Astrocyte of the cerebellum (primary cell): ENCODE data around the gene MED15.
A peak's percentile ranks its signal among the peaks of the same experiment; 100 is the strongest.

Experiments used
- DNase-seq: peaks from one replicate; pipeline ENCODE4 v3.0.0-alpha.2; 2011; ENCODE audit warnings: low read depth
- H3K4me3 ChIP-seq: 2 replicates; pipeline ENCODE4 v1.5.1; 2011; ENCODE audit warnings: mild to moderate bottlenecking, low read depth, low read length, moderate library complexity
- in situ Hi-C: cut with HindIII; loops from 2 replicates; pipeline ENCODE4 v1.10.0; 2017; ENCODE audit warnings: low sequenced_read_pairs
- TF ChIP-seq, protein P1 (sequence below): IDR thresholded peaks from 2 replicates; pipeline ENCODE4 v1.5.1; 2012; ENCODE audit warnings: low read length, low read depth, moderate library complexity, mild to moderate bottlenecking; ENCODE audit errors: missing control alignments

The MED15 gene

DNA sequence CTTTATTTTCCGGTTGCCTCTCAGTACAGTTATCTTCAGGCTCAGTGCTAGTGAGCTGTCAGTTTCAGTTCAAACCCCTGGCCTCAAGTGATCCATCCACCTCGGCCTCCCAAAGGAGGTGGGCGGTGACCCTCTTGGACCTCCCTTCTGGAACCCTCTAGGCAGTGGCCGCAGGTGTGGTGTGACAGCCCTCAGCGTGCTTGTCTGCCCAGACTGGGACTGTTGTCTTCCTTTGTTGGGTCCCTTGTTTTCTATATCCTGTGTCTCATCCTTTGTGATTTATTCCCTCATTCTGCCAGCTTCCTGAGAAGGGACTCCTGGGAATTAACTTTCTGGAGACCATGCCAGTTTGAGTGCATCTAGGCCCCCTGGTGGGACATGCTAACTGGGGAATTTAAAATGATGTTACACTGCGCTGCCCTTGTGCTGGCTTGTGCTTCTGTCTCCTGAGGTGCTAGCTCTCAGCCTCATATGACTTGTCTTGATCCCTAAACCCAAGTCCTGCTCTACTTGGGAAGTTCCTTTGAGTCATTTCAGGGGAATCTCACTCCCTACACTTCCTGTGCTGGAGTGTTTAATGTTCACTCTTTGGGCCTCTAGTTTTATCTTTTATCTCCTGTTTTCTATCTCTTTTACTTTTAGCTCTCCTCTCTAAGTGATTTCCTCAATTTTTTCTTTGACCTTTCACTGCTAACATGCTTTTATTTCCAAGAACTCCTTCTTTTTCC is 19.4 kb downstream of the MED15 start:
- TF ChIP-seq, protein P1, sequence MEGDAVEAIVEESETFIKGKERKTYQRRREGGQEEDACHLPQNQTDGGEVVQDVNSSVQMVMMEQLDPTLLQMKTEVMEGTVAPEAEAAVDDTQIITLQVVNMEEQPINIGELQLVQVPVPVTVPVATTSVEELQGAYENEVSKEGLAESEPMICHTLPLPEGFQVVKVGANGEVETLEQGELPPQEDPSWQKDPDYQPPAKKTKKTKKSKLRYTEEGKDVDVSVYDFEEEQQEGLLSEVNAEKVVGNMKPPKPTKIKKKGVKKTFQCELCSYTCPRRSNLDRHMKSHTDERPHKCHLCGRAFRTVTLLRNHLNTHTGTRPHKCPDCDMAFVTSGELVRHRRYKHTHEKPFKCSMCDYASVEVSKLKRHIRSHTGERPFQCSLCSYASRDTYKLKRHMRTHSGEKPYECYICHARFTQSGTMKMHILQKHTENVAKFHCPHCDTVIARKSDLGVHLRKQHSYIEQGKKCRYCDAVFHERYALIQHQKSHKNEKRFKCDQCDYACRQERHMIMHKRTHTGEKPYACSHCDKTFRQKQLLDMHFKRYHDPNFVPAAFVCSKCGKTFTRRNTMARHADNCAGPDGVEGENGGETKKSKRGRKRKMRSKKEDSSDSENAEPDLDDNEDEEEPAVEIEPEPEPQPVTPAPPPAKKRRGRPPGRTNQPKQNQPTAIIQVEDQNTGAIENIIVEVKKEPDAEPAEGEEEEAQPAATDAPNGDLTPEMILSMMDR = peak; percentile 3
- in situ Hi-C loops = no loop called here
- no peak overlapping the region for H3K4me3 ChIP-seq
- DNase-seq = no peak

DNA sequence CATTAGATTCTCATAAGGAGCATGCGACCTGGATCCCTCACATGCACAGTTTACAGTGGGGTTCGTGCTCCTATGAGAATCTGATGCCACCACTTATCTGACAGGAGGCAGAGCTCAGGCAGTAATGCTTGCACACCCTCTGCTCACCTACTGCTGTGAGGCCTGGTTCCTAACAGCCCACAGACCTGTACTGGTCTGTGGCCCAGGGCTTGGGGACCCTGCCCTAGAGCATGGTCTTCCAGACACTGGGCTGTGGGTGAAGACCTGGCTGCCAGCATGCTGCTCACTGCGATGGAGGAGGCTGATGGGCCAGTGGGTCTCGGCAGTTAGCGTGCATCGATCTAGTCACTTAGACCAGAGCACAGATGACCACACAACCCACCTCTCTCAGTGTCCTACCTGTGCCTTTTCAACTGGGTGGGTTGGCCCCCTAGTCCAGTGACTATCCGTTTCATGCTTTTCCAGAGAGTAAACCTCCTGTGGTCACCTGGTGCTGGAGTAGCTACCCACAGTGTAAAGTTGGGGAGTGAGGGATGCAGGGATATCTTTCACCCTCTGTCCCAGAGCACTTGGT is 21.1 kb downstream of the MED15 start:
- DNase-seq = no peak
- in situ Hi-C loops = no loop called here
- no peak overlapping the region for H3K4me3 ChIP-seq
- TF ChIP-seq, protein P1 = no peak

DNA sequence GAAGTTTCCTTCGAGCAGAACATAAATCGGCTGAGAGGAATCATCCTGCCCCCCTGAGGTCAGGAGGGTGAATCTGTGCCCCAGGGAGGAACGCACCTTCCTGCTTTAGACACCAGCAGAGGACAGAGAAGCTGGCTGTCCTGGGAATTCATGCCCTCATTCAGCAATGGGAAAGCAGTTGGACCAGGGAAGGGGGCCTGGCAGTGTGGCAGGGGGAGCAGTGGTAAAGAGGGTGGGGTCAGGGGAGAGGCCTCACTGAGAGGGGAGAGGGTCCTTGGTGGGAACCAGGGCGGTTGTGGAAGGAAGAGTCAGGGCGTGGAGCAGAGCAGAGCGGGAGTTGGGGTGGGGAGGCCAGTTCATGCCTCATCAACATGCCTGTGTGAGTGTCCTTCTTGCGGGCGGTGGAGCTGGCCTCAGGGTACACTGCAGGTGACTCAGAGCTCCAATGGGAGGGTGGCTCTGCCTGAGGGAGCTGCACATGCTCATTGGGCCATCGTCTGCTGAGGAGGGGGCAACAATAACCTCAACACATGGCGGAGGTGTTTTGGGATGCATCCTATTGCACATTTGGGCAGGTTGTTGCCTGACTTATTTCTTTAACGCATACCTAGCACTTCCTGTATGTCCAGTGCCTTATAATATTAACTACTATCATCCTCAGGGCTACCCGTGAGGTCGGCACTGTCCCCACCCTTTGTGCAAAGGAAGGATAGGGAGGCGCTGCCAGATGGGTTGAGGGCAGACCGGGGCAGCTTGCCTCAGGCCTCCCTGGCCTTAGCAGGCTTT is 23.2 kb downstream of the MED15 start:
- TF ChIP-seq, protein P1 = no peak
- DNase-seq = no peak
- no peak overlapping the region for H3K4me3 ChIP-seq
- in situ Hi-C loops = no loop called here

DNA sequence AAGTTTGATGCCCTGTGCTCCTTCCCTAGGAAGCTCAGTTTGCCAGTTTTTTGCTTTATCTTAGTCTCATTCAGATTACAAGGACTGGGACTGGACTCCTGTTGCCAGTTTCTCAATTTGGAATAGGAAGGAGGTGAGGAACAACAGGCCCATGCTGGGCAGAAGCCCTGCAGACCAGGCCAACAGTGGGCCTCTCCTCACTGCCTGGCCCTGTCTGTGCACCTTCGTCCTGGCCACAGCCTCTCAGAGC is 23.7 kb downstream of the MED15 start:
- in situ Hi-C loops = no loop called here
- no peak overlapping the region for H3K4me3 ChIP-seq
- DNase-seq = no peak
- TF ChIP-seq, protein P1 = no peak

DNA sequence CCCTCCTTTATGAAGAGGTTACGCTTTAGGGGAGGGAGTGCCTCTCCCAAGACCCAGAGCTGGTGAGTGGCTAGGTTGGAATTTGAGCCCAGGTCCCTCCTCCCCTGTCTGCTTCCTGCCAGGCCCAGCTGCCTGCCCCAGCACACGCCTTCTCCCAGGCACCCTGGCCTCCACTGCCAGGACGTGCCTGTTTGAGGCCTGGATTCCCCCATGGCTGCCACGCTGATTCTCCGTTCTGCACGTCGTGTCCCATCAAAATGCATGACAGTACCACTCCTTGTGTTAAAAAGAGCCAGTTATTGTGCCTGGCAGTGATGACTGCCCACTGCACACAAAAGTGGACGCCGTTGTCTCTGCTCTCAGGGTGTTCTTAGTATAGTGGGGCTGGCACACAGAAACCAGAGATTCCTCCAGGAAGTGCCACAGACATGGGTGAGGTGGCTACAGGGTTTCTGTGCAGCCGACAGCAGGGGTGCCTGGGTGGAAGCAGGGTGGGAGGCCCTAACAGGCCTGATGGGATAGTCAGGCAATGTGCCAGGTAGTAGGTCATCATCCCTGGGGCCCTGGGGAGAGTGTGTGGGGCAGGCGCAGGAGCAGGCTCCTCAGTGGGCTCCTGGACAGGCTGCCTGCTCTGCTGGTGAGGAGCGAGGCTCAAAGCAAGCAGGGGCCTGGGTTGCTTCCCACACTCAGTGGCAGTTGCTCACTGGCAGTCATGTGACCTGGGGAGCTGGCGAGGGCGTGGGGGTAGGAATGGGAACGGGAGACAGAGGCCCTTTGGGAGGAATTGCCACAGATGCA is 24.2 kb downstream of the MED15 start:
- DNase-seq = no peak
- no peak overlapping the region for H3K4me3 ChIP-seq
- TF ChIP-seq, protein P1 = no peak
- in situ Hi-C loops = no loop called here

DNA sequence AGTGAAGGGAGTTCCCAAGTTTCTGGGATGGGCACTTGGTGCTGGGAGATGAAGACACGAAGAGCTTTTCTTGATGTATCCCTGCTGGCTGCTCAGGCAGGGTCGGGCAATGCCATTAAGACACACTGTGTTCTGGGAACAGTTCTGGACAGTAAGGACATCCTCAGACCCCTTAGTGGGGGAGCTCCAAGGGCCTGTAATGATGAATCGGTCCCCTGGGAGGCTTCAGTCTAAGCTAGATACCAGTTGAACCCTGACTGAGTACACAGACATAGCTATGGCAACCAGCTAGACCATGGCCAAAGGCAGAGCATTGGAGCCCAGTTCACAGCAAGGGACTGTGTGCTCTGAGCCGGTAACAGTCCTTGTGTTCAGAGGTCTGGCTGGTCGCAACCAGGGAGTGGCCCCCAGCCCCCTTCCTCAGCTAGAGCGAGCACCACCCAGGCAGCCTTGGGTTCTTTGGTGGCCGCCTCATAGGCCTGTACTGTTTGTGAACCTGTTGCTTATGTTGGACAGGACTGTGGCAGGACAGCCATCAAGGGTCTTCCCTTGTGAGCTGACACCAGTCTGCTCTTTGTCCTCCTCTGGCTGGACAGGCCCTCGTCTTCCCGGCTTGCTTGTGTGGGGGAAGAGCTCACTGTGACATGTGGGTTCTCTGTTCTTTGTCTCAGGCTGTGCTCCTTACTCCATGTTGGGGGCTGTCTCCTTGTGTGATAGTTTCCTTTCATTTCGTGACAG is 25.0 kb downstream of the MED15 start:
- no peak overlapping the region for H3K4me3 ChIP-seq
- in situ Hi-C loops = no loop called here
- TF ChIP-seq, protein P1 = no peak
- DNase-seq = no peak
